ENCODE data around the gene KAT2A.
A peak's percentile ranks its signal among the peaks of the same experiment; 100 is the strongest.

KAT2A gene

DNA sequence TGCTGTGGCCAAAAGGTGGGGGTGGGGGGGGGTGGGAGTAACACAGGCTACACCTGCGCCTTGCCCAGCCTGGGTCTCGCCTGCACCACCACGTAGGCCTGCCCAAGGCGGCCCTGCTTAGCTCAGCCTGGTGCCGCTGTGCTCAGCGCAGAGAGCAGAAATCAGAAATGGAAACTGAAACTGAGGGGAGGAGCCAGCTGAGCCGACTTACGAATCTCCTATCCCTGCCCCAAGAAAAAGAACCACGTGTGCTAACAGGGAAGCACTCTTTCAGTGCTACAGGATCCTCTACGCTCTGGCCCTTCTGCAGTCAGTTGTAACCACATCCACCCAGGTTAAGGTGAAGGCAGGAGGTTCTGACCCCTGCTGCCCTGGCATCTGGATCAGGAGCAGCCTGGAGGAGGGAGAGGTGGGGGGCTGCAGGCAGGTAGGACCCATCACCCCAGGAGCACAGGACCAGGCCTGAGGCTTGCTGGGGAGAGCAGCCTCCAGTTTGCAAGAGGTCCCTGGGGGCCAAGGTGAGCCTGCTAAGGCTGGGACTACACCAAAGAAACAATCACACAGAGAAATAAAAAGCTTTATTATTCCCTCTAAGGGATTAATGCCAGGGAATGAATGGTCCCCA lies 8.5 kb downstream of the KAT2A start, which contains the start of gene DHX58:
TSS of gene DHX58 (minus strand) at position 163 of the 625 bp plus-strand sequence. CDS start 822 bp downstream, outside the sequence.
- DNase-seq: peak; percentile 84 to 87

DNA sequence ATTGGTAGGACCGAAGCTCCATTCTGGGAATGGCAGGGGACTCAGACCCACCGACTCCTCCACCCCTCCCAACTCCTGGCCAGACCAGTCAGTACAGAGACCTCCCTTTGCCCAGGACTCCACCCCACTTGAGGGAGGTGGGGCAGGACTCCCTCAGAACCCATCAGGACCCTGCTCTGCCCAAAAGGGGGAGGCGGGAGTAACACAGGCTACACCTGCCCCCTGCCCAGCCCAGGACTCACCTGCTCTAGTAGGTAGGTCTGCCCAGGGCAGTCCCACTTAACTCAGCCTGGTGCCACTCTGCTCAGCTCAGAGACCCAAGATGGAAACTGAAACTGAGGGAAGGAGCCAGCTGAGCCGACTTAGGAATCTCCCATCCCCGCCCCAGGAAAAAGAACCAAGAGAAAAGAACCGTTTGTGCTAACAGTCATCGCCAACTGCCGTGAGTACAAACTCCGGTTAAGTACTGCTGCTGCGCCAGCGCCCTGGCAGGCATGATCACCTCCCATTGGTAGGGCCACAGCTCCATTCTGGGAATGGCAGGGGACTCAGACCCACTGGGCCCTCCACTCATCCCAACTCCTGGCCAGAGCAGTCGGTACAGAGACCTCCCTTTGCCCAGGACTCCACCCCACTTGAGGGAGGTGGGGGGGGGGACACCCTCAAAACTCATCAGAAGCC lies 9.2 kb downstream of the KAT2A start:
- DNase-seq: peak in 1 of 2 donors; percentile 28

DNA sequence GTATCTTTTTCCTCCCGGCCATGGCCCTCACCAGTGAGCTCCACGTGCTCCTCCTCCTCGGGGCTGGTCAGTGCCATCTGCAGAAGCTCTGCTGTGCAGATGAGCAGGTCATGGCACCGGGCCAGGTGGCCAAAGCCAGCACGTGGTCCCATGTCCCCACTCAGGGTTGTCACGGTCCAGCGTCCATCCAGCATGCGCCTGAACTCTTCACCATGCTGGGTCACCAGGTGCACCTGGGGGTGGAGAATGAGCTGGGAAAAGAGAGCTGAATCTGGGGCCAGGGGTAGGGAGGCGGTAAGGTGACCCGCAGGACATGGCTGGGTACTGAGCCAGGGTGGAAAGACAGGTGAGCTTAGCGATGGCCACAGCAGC lies 9.9 kb downstream of the KAT2A start:
- DNase-seq: no peak

DNA sequence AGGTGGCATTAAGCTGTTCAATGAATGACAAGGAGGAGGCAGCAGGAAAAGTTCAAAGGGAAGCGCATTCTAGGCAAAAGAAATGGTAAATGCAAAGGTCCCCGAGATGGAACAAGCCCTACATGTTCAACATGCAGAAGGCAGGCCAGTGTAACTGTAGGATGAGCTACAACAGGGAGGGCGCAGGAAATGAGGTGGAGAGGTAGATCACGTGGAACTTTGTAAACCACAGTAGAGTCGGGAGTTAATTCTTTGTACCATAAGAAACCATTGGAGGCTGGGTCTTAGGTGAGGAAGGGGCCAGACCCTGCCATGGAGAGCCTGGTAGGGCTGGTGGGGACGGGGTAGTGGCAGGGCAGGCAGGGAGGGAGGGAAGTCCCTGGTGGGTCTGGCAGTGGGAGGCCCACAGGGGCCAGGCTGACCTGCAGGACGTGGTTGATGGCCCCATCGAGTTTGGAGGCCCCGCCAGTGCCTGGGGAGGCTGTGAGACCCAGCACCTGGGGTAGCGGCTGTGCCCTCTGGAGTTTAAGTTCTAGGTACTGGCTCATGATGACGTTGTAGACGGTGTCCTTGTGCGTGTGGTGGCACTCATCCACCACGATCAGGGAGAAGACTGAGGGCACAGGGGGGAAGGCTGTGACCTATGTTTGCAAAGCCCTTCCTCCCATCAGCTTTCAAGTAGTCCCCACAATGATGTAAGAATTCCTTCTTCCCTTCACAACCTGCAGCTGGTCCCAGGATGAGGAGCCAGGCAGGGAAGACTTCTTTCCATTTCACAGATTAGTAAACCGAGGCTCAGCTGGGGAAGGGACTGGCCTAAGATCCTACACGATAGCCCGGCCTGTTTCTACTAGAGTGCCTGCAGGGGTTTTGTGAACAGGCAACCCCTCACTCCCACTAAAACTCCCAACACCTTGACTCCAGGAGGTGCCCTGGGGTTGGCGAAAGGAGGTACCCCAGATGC lies 10.6 kb downstream of the KAT2A start:
- no peak for DNase-seq

DNA sequence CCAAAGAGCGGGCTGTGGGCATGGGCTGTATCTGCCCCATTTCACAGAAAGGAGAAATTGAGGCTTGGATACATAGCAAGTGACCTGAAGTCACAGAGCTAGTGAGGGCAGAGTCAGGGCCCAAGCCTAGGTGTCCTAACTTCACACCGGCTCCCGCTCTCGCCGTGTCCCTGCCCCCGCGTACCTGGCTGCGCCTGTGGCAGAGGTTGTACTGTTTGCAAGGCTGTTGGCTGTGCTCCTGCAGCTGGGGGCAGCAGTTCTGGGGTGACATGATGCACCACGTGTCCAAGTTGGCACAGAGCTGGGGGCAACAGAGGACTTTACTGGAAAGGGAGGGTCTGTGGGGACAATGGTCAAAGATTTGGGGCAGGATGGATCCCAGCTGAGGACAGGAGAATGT lies 12.1 kb downstream of the KAT2A start:
- DNase-seq: no peak

DNA sequence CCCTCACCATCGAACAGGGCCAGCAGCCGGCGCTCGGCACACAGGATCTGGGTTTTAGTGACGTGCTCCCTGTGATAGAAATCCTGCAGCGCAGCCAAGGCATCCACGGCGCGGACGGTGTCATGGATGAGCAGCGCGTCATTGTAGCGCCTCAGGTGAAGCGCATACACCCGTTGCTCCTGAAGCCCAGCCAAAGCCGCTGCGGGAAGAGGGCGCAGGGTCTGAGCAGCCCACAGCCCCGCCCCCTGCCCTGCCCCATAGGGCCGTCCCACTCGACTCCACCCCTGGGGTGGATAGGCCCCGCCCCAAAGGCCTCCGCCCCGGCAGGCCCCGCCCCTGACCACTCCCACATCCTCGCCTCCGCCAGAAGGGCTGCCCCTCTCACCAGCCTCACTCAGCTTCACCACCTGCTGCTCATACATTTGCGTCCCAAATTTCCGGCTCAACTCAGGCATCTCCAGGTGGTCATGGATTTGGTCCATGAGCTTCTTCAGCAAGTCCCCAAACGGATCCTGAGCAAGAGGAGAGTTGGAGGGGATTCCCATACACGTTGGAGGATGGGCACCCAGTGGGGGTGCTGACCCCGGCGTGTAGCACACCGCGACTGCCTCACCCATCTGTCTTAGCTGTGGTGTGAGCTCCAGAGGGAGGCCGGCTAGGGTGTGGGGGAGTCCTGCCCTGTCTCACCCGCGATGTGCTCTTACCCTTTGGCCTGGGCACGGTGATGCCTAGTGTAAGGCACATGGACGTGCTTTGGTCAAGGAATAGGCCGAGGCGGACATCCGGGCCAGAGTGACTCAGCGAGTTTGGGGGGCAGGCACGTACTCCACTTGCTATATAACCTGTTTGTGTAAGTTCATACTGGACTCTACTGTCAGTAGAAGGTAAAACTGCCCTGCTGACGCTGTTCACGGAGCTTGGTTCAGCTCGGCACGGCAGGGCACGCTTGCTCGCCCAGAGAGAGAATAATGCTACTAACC lies 13.3 kb downstream of the KAT2A start:
- DNase-seq: peak; percentile 90 to 91

DNA sequence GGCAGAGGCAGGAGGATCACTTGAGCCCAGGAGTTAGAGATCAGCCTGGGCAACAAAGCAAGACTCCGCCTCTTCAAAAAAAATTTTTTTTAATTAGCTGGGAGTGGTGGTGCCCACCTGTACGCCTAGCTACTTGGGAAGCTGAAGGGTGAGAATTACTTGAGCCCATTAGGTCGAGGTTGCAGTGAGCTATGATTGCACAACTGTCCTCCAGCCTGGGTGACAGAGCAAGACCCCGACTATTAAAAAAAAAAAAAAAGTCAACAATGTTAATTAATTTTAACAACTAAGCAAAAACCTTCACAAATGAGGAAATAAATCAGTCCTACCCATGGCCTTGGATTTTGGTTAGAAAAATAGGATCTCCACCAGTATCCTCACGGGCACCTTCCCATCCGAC lies 14.0 kb downstream of the KAT2A start:
- DNase-seq: no peak

DNA sequence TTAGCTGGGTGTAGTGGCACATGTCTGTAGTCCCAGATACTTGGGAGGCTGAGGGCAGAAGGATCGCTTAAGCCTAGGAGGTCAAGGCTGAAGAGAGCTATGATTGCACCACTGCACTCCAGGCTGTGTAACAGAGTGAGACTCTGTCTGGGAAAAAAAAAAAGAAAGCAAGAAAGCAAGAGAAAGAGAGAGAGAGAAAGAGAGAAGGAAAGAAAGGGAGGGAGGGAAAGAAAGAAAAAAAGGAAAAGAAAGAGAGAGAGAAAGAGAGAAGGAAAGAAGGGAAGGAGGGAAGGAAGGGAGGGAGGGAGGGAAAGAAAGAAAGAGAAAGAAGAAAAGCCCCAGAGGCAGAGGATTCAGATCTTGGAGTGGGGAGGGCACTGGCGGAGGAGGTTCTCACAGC lies 15.2 kb downstream of the KAT2A start:
- no peak for DNase-seq

DNA sequence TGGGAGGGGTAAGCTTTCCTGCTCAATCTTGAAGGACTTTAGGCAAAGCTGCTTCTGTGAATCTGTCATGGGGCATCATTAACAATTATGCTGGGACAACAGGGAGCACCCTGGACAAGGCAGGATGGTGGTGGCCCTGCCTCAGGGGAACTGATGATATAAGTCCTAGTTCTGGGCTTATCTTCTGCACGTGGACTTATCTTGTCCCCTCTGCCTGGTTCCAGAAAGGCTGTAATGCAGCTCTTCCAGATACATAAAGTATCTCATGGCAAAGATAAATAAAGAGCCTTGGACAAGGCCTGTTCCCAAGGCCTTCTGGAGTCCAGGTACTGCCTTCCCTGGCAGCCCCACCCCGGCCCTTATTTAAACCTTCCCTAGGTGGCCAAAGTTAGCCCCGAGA lies 16.9 kb downstream of the KAT2A start:
- DNase-seq: no peak

DNA sequence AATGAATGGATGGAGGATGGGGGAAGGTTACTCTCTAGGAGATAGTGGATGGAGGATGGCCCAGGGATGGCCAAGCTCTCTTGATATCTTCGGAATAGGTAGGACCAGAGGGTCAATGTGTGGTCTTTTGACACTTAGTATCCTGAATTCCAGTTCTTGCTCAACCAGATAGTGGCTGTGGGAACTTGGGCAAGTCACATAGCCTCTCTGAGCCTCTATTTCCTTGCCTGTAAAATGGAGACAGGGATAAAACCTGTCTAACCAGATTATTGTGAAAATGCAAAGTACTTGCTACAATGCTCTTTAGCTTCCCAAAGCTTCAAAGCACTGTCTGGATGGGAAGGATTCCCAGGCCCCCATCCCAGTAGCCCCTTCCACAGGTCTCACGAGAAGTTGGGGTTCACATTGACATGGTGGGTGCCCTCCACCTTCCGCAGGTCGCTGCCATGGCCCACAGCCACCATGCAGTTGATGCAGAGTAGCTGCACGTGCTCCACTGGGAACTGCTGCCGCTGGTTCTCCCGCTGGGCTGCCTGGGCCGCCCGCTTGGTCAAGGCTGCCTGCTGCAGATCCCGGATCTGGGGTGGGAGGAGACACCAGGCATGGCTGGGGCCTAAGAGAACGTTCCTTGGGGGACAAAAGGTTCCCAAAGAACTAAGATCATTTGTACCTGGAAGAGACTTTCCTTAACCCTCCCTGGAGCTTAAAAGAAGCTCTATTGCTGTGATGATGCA lies 17.8 kb downstream of the KAT2A start:
- no peak for DNase-seq

DNA sequence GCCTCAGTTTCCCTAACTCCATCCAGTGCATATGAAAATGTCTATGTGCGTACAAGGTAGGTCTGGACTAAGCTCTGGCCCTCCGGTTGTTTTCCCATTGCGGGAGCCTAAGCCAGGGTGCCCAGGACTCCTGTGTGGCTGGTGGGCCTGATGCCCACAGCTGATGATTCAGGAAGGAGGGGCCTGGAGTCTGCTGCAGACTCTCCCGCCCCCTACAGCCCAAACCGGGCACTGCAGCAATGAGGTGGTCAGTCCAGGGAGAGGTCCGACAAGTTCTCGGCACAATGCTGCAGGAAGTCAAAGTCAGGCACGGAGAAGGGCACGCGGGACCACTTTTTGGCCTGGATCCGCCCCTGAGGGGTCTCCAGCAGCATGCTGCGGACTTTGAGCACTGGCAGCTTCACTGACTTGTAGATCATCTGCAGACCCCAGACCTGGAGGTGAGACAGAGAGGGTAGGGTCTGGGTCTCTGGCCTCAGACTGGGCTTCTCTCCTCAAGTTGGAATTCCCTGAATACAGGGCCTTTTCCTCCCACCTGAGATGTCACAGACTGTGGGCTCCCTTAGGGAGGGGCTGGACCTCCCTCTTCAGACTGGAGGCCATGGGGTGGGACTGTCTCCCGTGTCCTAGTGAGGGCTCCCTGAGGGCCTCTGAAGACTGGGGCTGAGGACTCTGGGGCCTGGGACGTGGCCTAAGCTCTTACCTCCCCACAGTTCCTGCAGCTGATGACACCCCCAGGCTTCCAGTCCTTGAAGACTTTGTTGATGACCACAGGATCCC lies 19.5 kb downstream of the KAT2A start:
- DNase-seq: peak; percentile 59 to 66

DNA sequence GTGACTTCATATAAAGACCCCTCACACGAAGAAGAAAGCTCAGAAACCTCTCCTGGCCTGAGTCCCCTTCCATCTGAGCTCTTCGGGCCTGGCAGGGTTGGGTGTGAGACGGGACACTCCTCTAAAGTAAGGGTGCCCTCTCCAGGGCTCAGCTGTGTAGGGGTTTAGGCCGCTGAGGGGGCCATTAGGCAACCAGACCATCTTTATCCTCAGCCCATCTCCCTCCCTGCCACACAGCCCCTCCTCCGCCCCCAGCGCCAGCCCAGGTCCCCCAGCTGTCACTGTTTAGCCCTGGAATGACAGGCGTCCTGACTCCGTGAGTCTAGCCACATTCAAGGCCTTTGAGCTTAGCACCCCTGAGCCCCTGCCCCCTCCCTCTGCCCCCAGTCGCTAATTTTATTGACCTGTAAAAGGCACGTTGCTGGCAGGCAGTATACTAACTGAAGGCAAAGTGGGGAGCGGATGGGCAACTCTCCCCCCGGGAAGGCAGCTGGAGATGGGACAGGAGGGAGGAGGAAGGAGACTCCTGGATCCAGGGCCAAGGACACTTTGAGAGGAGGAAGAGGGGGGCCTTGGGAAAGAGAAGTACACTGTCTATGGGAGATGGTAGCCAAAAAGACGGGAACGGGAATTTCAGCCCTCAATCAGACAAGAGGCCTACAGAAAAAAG lies 22.3 kb downstream of the KAT2A start:
- DNase-seq: no peak

DNA sequence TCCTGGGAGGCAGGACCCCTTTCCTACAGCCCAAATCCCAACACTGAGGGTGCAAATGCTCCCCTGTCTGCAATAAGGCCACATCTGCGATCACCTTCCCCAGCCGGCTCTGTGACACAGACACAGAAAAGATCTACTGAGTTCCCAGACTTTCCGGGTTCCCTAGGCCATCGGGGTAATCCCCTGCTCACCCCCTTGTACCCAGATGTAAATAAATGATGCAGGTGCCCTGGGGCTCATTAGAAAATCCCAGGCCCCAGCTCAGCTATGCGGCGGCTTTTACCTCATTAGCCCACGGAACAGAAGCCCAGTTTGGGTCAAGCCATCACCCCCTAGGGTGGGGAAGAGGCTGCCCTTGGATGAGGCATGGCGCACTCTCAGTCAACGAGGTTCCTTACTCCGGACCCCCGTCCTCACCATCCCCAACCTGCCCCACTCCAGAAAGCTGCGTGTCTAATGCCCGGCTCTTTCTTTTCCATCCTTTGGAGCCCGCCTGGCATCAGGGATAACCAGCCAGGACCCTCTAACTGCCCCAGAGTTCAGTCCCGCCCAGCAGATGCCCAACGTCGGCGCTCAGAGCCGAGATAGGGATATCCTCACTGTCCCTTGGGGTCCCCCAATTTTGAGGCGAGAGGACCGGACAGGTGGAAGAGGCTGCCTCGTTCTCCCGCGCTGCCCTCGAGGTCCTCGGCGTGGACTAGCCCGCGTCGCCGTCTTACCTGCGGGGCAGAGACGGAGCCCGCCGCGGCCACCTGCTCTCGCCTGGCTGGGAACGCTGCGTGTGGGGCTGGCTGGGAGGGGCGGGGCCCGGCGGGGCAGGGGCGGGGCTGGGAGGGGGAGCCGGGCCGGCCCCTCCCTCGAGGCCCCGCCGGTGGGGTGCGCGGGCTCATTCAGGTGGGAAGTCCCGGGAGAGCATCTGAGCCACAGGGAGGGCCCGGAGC lies 23.2 kb downstream of the KAT2A start, which contains the start of gene ZNF385C:
TSS of gene ZNF385C (minus strand) at position 783 of the 941 bp plus-strand sequence. CDS start 35,417 bp downstream, outside the sequence.
- DNase-seq: peak; percentile 27 to 53

DNA sequence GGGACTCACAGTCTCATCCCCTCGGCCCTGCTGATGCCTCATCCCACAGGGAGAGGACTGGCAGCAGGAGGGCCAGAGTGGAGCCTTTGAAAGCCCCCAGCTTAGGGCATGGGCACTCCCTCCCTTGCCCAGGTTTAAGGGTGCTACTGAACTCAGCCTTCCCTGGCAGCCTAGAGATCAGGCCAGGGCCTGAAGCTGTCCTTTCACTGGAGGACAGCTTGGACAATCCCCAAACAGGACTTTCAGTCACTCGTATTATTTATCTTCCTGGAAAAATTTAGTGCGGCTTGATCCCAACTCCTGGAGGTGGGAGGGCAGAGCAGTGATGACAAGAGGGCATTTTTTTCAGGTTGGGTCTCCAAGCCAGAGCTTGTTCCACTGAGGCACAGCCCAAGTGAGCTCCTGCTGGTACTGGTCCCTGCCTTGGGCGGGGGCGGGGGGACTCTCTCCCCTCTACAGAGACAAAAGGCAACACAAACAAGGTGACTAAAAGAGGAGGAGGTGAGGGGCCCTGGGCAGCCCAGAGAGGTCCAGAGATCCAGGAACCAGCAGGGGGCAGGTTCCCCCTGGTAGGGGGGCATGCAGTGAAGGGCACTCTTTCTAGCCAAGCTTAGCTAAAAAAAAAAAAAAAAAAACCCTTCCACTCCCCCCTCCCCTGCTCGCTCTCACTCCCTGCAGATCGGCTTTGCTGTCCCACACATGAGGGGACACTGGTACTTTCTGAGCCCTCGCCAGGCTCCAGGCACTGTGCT lies 24.6 kb downstream of the KAT2A start:
- DNase-seq: no peak

DNA sequence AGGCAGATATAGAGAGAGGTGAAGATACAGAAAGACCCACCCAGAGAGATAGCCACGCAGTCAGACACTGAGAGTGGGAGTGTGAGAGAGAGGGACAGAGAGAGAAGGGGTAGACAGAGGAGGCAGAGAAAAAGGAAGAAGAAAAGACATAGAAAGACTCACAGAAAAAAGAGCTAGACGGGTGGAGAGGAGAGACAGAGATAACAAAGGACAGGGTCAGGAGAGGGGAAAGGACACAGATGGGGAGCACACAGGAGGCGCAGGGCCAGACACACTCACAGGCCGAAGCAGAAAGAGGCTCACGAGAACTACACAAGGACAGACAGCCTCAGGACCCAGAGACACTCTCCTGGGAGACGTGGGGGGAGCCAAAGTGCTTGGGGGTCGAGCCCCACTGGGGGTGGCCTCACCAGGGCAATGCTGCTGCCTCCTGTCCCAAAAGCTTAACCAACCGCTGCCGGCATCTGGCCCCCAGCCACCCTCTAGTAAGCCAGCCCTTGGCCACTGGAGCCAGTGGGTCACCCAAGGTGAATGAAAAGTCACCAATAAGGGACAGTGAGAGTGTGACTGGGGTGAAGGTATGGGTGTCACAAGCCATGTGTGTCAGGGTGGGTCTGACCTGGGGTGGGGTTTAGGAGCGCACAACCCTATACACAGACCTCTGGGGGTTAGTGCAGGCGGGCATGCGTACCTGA lies 26.6 kb downstream of the KAT2A start:
- no peak for DNase-seq

DNA sequence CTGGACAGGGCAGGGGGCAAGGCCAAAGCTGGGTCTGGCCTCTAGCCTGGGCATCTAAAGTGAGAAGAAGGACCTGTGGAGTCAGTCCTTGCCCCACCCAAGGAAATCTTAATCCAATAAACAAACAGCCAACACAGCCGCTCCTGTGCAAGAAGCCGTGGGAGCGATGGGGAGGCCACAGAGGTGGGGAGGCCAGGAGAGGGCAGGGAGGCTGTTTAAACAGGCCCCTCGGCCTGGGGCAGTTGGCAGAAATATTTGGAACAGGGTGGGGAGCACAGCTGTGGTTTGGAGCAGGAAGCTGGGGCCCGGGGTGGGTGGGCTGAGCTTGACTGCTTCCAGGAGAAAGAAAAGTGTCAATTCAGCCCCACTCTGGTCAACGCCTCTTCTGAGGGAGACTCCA lies 28.2 kb downstream of the KAT2A start:
- no peak for DNase-seq

Data from CD4-positive, alpha-beta T cell treated with Interleukin-1 beta for 1 hour (primary cell).